SK-N-SH (cell line): ENCODE results near the gene CREB3L4. TPM values are rescaled to one million over a fixed set of nuclear protein-coding genes. Genes with fewer than 3 reads are reported as not detected.

Source experiments
- CTCF ChIA-PET: fragments of 300-600, 350-600 bp; formaldehyde crosslinking; extraction: SDS; loops from one replicate; lab custom pipeline; 2021; lab: Yijun Ruan, JAX
- POLR2A ChIA-PET: fragments of 350-600 bp; sonication (Branson Sonifier 250); formaldehyde crosslinking; extraction: SDS; loops from one replicate; lab custom pipeline; 2020; ENCODE audit warnings: antibody characterized with exemption, inconsistent platforms; lab: Yijun Ruan, JAX
- DNase-seq: peaks from one replicate; pipeline ENCODE4 v3.0.0; 2012
- H2AFZ ChIP-seq: fragments of 200-600 bp; sonication (generic); 2 replicates; pipeline ENCODE4 v1.8.1; 2016; ENCODE audit warnings: antibody characterized with exemption, mild to moderate bottlenecking, low read depth
- H3F3A ChIP-seq: fragments of 200-600 bp; sonication (generic); replicated peaks from 2 replicates; pipeline ENCODE3; 2016; ENCODE audit warnings: antibody characterized with exemption, mild to moderate bottlenecking; ENCODE audit not compliant: insufficient read depth
- H3K27ac ChIP-seq, 2 experiments: fragments of 200-500 bp in 1 of 2; fragments of 200-600 bp in 1 of 2; sonication (Bioruptor generic) in 1 of 2; sonication (generic), shearing (Covaris generic) in 1 of 2; 2 replicates each; pipeline versions ENCODE4 v1.5.1 to v1.6.1; 2014 to 2016; ENCODE audit warnings: low read depth in 2 of 2, inconsistent platforms in 1 of 2, low read length in 1 of 2, mild to moderate bottlenecking in 1 of 2, mixed read lengths in 1 of 2
- H3K27me3 ChIP-seq: fragments of 200-600 bp; sonication (generic), shearing (Covaris generic); 2 replicates; pipeline ENCODE4 v1.6.1; 2016; ENCODE audit warnings: mixed run types; ENCODE audit not compliant: insufficient read depth
- H3K36me3 ChIP-seq, 2 experiments: fragments of 200-500 bp in 1 of 2; fragments of 200-600 bp in 1 of 2; sonication (Bioruptor generic) in 1 of 2; sonication (generic) in 1 of 2; replicated peaks in 1 of 2; 2 replicates each; pipeline versions ENCODE3 to v1.5.1; 2014 to 2016; ENCODE audit warnings: low read length in 1 of 2, mild to moderate bottlenecking in 1 of 2; ENCODE audit not compliant: insufficient read depth in 2 of 2, control insufficient read depth in 1 of 2
- H3K4me1 ChIP-seq, 2 experiments: fragments of 200-500 bp in 1 of 2; fragments of 200-600 bp in 1 of 2; sonication (Bioruptor generic) in 1 of 2; sonication (generic), shearing (Covaris generic) in 1 of 2; 2 replicates each; pipeline versions ENCODE4 v1.5.1 to v1.6.1; 2014 to 2016; ENCODE audit warnings: low read depth in 1 of 2, low read length in 1 of 2, mixed run types in 1 of 2; ENCODE audit not compliant: insufficient read depth in 2 of 2, control insufficient read depth in 1 of 2
- H3K4me2 ChIP-seq: fragments of 200-600 bp; sonication (generic), shearing (Covaris generic); 2 replicates; pipeline ENCODE4 v1.6.1; 2017; ENCODE audit warnings: mixed run types
- H3K4me3 ChIP-seq, 2 experiments: fragments of 200-500 bp in 1 of 2; fragments of 200-600 bp in 1 of 2; sonication (Bioruptor generic) in 1 of 2; sonication (generic), shearing (Covaris generic) in 1 of 2; 2 replicates each; pipeline versions ENCODE4 v1.5.1 to v1.8.1; 2014 to 2016; ENCODE audit warnings: low read depth in 2 of 2, inconsistent platforms in 1 of 2, low read length in 1 of 2, mild to moderate bottlenecking in 1 of 2, mixed read lengths in 1 of 2, moderate library complexity in 1 of 2
- H3K79me2 ChIP-seq: fragments of 200-600 bp; sonication (generic); 2 replicates; pipeline ENCODE4 v1.8.1; 2017; ENCODE audit warnings: mild to moderate bottlenecking; ENCODE audit not compliant: insufficient read depth
- H3K9ac ChIP-seq: fragments of 200-600 bp; sonication (generic); 2 replicates; pipeline ENCODE4 v1.6.1; 2017; ENCODE audit warnings: mixed run types
- H3K9me2 ChIP-seq: fragments of 200-600 bp; sonication (generic); 2 replicates; pipeline ENCODE4 v1.6.1; 2017; ENCODE audit warnings: mixed run types
- H3K9me3 ChIP-seq: fragments of 200-600 bp; sonication (generic); 2 replicates; pipeline ENCODE4 v1.6.1; 2017; ENCODE audit warnings: mixed run types, mild to moderate bottlenecking, moderate library complexity
- H4K20me1 ChIP-seq: fragments of 200-600 bp; sonication (generic); 2 replicates; pipeline ENCODE4 v1.6.1; 2017; ENCODE audit warnings: mild to moderate bottlenecking, mixed run types; ENCODE audit not compliant: insufficient read depth
- CTCF ChIP-seq: fragments of 200-600 bp; sonication (generic); IDR thresholded peaks from 2 replicates; pipeline ENCODE4 v1.6.1; 2017; ENCODE audit warnings: antibody characterized with exemption, mild to moderate bottlenecking, moderate library complexity
- ELF1 ChIP-seq: IDR thresholded peaks from 2 replicates; pipeline ENCODE4 v1.4.0; 2012
- FOSL2 ChIP-seq: IDR thresholded peaks from 2 replicates; pipeline ENCODE4 v1.4.0; 2012; ENCODE audit warnings: low read depth, mild to moderate bottlenecking, moderate library complexity, borderline replicate concordance
- MAX ChIP-seq: IDR thresholded peaks from 2 replicates; pipeline ENCODE4 v1.4.0; 2012; ENCODE audit warnings: low read depth
- MXI1 ChIP-seq: IDR thresholded peaks from 2 replicates; pipeline ENCODE4 v1.6.1; 2012; ENCODE audit warnings: mild to moderate bottlenecking, low read depth, low read length, improper control_type of control experiment
- NFIC ChIP-seq: IDR thresholded peaks from 2 replicates; pipeline ENCODE4 v1.4.0; 2012; ENCODE audit warnings: borderline replicate concordance
- NRF1 ChIP-seq: IDR thresholded peaks from 2 replicates; pipeline ENCODE4 v1.6.1; 2012; ENCODE audit warnings: low read depth, mild to moderate bottlenecking, low read length
- POLR2AphosphoS5 ChIP-seq: IDR thresholded peaks from 2 replicates; pipeline ENCODE4 v1.6.1; 2012; ENCODE audit warnings: low read depth, low read length
- RFX5 ChIP-seq: IDR thresholded peaks from 2 replicates; pipeline ENCODE4 v1.6.1; 2012; ENCODE audit warnings: mild to moderate bottlenecking, improper control_type of control experiment, low read length
- RXRA ChIP-seq: IDR thresholded peaks from 2 replicates; pipeline ENCODE4 v1.4.0; 2012; ENCODE audit warnings: low read depth, mild to moderate bottlenecking, borderline replicate concordance
- SIN3A ChIP-seq: IDR thresholded peaks from 2 replicates; pipeline ENCODE4 v1.6.1; 2012; ENCODE audit warnings: low read depth, mild to moderate bottlenecking, low read length, moderate library complexity, borderline replicate concordance
- SMC3 ChIP-seq: IDR thresholded peaks from 2 replicates; pipeline ENCODE4 v1.6.1; 2012; ENCODE audit warnings: low read depth, low read length, improper control_type of control experiment
- TAF1 ChIP-seq: IDR thresholded peaks from 2 replicates; pipeline ENCODE4 v1.6.1; 2012; ENCODE audit warnings: low read depth, mild to moderate bottlenecking, low read length, moderate library complexity, borderline replicate concordance
- TCF12 ChIP-seq: IDR thresholded peaks from 2 replicates; pipeline ENCODE4 v1.4.0; 2012
- TEAD4 ChIP-seq: IDR thresholded peaks from 2 replicates; pipeline ENCODE4 v1.4.0; 2012; ENCODE audit warnings: mild to moderate bottlenecking, borderline replicate concordance; ENCODE audit not compliant: insufficient read depth
- USF2 ChIP-seq: fragments of 150-350 bp; IDR thresholded peaks from 2 replicates; pipeline ENCODE4 v1.6.1; 2017; ENCODE audit warnings: antibody characterized with exemption, low read length, low read depth, borderline replicate concordance
- YY1 ChIP-seq: IDR thresholded peaks from 2 replicates; pipeline ENCODE4 v1.4.0; 2012; ENCODE audit warnings: low read depth, mild to moderate bottlenecking
- WGBS: methylation state at CpG from one replicate; pipeline ENCODE4 v1.1.6; 2017; ENCODE audit warnings: low lambda C conversion rate; 5-methylcytosine and 5-hydroxymethylcytosine counted together
- polyA plus RNA-seq, 3 experiments: library from polyadenylated mRNA; depleted of rRNA; stranded (reverse); fragments of >200 nt; gene quantifications; 2 replicates each; pipeline ENCODE4 v1.2.3, GENCODE V29; 2012

CREB3L4 gene
- polyA plus RNA-seq, 1 of the 3 experiments (the other 2 are of a cell fraction) = 12.8 TPM

DNA sequence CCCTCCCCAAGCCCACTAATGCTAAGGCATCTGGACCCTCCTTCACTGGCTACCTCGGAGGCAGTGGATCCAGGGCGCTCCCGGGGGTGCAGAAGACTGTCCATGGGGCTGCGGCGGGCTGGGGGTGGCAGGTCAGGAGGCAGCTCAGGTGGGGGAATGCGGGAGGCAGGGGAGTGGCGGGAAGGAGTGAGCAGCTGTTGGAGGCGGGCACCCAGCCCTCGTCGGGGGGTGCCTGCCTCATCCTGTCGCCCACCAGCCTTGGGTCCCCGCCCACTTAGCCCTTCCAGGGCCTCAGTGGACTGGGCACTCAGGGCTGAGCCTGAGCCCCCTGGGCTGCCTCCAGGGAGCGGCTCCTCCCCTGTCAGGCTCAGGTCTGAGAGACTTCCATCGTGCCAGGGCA is 34.3 kb upstream of the CREB3L4 start:
- Histone ChIP-seq H3K4me3 (no peak overlapping the region), H4K20me1 (no peaks in the 10 kb centered on the region), H3K9me3 (no peaks in the 10 kb centered on the region), H3K27ac (no peak overlapping the region), H3K79me2 (no peaks in the 10 kb centered on the region), H3K27me3 (no peaks in the 10 kb centered on the region), H3K36me3 (peaks cover 0 to 52% of the 10 kb centered on the region in 2 experiments), H3K4me2 (no peak overlapping the region), H3F3A (peaks cover 6% of the 10 kb centered on the region), H2AFZ (no peak overlapping the region), H3K9ac (no peak overlapping the region), H3K4me1 (peaks cover 0 to 15% of the 10 kb centered on the region in 2 experiments; a peak in 1 of 4 replicates), H3K9me2 (no peaks in the 10 kb centered on the region)
- ChIA-PET CTCF (no interaction called here), POLR2A (no interaction called here)
- TF ChIP-seq SMC3 (no peak), NFIC (no peak), TEAD4 (no peak), NRF1 (no peak), TAF1 (no peak), POLR2AphosphoS5 (no peak), TCF12 (no peak), MAX (no peak), YY1 (no peak), RFX5 (no peak), SIN3A (no peak)
- DNase-seq = peak; percentile 16
- 94% methylated on average over 11 of the region's 14 CpGs for WGBS

- H3K9me3 ChIP-seq = no peaks in the 10 kb centered on the region
- TF ChIP-seq POLR2AphosphoS5 (no peak), TEAD4 (no peak), SIN3A (no peak), USF2 (no peak), RXRA (no peak), MXI1 (no peak), CTCF (no peak), ELF1 (no peak), FOSL2 (no peak)
- no peak overlapping the region for H3K9ac ChIP-seq
- POLR2A ChIA-PET = interaction anchor here (0.6 kb wide), 1 partner anchor 300 kb away, joined by 3 read pairs; no protein-coding TSS in a partner anchor
- peaks cover 0 to 11% of the 10 kb centered on the region in 2 experiments; a peak in 1 of 4 replicates for H3K4me1 ChIP-seq
- no peaks in the 10 kb centered on the region for H3K79me2 ChIP-seq
- no peaks in the 10 kb centered on the region for H3K9me2 ChIP-seq
- CTCF ChIA-PET = interaction anchor here (1.3 kb wide), 1 partner anchor 12 kb away, joined by 4 read pairs; no protein-coding TSS in a partner anchor
- H3K4me2 ChIP-seq = no peak overlapping the region
- no peak overlapping the region for H2AFZ ChIP-seq
- H3K4me3 ChIP-seq = no peak overlapping the region
- peaks cover 2% of the 10 kb centered on the region for H3F3A ChIP-seq
- H3K36me3 ChIP-seq = peaks cover 0 to 56% of the 10 kb centered on the region in 2 experiments
- peak; percentile 15 for DNase-seq
- H4K20me1 ChIP-seq = no peaks in the 10 kb centered on the region
- no peaks in the 10 kb centered on the region for H3K27me3 ChIP-seq
- WGBS = 96% methylated on average over 9 of the region's 11 CpGs
- H3K27ac ChIP-seq = no peak overlapping the region
Measured at GRCh38 chr1:153933955-153934354, 33.7 kb upstream of the CREB3L4 start.
